Activated CD4-positive, alpha-beta T cell treated with anti-CD3 and anti-CD28 coated beads, Interleukin-10, Interleukin-2, amounts not matched to agents 100 ng/mL and 50 ng/mL, durations not matched to agents 16 hours and 8 hours (primary cell): ENCODE data around the gene SUSD4.
A peak's percentile ranks its signal among the peaks of the same experiment; 100 is the strongest.

Experiments
- DNase-seq: peaks from one replicate; pipeline ENCODE4 v3.0.0-alpha.2; 2020

SUSD4 gene

DNA sequence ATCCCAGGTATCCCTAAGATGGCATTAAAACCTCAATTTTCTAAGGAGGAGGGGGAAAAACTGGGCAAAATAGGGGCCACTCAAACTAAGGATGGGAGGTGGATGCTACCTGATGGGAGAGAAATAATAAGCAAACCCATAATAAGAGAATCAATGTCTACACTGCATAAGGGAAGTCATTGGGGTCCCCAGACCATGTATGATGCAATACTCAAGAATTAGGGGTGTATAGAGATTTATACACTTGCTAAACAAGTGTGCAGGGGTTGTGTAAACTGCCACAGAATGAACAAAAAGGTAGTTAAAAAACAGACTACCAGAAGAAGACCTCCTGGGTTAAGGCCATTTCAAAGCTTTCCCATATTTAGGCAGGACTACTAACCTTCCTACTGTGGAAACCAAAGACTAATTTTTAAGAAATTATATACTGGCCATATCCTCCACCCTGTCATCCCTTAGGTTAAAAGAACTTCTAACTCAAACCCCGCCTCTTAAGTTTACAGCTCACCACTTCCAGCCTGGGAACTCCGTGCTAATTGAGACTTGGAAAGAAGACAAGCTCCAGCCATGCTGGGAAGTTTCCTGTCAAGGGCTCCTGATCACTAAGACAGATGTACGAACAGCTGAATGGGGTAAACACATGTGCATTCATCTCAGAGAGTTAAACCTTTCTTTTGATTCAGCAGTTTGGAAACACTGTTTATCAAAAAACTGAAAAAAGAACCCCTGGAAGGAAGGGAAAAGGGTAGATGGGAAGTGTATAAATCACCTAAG lies 156.5 kb downstream of the SUSD4 start:
- DNase-seq, result no peak

DNA sequence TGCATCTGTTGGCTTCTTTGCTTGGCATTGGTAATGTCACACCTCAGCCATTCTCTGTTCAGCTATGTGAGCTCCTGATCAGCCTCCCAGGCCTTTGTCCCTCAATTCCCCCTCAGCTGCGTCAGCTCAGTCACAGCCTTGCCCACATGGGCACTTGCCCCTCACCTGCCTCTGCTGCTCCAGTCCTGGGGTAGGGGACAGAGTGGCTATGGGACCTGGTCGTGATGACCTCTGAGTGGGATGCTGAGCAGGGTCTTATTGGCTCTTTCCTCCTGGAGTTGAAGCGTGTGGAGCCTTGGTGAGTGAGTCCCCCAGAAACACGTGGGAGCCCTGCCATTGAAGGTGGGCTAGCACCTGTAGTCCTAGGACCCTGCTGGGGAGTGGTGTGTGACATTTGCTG lies 159.6 kb downstream of the SUSD4 start:
- no peak for DNase-seq

- no peak for DNase-seq
Measured at GRCh38 chr1:223203694-223204093, 160.3 kb downstream of the SUSD4 start.

GRCh38 chr1:223203034-223203408 lies 161.0 kb downstream of the SUSD4 start:
- no peak for DNase-seq

- DNase-seq, result no peak
Measured at GRCh38 chr1:223202376-223203033, 161.5 kb downstream of the SUSD4 start.

- DNase-seq, result no peak
Measured at GRCh38 chr1:223201967-223202366, 162.0 kb downstream of the SUSD4 start.

DNA sequence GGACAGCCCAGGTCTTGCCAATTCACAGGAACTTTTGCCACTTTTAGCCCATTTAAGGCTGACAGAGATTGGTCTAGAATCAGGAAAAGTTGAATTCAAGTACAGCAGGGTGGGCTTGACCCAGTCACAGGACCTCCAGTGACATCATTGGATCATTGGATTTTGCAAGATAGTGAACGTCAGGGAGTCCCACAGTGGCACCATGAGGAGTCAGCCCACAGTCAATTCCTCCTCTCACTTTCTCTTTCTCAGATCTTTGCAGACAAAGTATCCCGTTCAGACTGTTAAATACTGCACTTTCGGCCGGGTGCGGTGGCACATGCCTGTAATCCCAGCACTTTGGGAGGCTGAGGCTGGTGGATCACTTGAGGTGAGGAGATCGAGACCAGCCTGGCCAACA lies 163.1 kb downstream of the SUSD4 start:
- DNase-seq, result no peak

DNA sequence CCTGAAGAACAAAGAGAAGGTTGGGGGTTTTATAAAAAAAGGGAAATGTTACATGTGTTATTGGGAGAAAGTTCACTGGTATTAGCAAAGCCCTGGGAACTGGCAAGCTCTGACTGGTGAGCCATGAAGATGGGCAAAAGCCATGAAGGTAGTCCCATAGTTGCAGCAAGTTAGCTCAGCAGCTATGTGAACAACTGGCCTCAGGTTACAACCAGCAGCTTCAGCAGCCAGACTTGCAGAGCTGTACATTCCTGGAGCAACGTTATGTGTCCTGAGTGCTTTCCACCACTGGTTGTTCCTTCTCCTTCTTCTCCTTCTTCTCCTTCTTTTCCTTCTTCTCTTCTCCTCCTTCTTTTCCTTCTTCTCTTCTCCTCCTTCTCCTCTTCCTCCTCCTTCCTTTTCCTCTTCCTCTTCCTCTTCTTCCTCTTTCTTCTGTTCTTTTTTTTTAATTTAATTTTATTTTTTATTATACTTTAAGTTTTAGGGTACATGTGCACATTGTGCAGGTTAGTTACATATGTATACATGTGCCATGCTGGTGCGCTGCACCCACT lies 164.8 kb downstream of the SUSD4 start:
- DNase-seq, result no peak

GRCh38 chr1:223198628-223198965 lies 165.4 kb downstream of the SUSD4 start:
- DNase-seq, result no peak

GRCh38 chr1:223197923-223198627 lies 165.9 kb downstream of the SUSD4 start:
- no peak for DNase-seq

GRCh38 chr1:223189903-223190724 lies 173.9 kb downstream of the SUSD4 start:
- DNase-seq, result peak; percentile 88

GRCh38 chr1:223189525-223189902 lies 174.5 kb downstream of the SUSD4 start:
- DNase-seq, result no peak

GRCh38 chr1:223188618-223189356 lies 175.2 kb downstream of the SUSD4 start:
- no peak for DNase-seq

DNA sequence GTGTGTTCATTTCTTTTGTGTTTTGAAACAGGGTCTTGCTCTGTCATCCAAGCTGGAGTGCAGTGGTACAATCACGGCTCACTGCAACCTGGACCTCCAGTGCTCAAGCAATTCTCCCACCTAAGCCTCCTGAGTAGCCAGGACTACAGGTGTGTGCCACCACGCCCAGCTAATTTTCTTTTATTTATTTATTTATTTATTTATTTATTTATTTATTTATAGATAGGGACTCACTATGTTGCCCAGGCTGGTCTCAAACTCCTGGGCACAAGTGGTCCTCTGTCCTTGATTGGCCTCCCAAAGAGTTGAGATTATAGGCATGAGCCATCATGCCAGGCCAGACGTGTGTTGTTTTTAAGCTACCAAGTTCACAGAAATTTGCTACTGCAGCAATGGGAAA lies 177.2 kb downstream of the SUSD4 start:
- DNase-seq, result no peak

DNA sequence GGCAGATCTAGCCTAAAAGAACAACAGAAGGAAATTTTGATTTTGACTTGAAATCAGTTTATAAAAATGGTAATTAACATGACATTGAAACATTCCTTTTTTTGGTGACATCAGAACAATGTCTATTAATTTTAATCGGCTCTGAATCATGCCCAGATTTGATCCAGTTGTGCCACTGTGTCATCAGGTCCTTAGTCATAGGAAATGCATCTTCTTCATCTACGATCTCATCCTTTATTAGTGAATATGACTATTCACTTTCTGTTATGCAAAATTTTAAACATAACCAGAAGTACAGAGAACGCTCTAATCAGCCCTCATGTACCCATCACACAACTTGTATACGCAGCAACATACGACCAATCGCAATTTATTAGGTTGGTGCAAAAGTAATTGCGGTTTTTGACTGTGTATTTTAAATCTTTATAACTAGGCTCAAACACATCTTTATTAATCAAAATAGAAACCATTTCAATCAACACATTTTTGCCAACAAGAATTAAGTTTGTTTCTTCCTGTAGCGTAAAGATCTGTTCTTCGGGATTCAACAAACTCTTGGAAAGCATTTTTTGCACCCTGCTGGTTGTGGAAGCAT lies 180.6 kb downstream of the SUSD4 start:
- no peak for DNase-seq

DNA sequence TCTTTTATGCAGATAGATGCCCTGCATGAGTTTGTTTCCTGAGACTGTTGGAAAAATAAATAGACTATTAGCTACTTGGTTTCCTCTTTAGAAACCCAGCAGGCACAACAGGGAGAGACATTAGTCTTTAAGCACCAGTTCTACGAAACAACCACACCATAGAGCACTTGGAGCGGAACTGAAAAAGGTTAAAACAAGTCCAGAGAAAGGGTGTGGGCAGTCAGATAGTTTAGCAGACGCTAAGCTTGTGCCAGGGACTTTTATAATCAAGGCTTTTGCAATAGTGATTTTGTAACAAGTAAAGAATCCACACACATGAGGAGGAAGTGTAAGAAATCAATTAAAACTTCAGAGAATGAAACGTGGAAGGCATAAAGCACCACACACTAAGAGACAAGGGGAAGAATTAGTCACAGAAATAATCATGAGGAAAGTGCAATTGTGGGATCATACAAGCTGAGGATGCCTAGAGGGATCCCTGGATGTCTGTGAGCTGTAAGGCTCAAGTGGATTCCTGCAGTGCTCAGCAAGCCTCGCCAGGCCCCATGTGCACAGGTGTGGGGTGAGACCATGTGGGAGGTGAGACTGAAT lies 183.2 kb downstream of the SUSD4 start:
- no peak for DNase-seq

DNA sequence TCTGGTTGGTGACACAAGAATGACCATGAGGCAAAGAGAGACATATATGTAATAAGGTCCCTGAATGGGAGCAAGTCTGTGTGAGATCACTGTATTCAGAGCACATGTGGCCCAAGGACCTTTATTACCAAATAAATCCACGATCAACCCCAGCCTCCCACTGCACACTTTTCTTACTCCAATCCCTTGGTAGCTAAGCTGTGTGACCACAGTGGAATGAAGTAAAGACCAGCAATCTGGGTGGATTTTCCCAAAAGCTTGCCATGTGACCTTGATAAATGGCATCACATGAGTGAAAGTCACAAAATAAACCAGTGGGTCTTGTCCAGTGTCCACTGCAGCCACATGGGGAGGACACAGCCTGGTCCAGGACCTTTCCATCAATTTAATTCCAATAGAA lies 184.2 kb downstream of the SUSD4 start:
- DNase-seq, result no peak

- no peak for DNase-seq
Measured at GRCh38 chr1:223179280-223179679, 184.7 kb downstream of the SUSD4 start.

DNA sequence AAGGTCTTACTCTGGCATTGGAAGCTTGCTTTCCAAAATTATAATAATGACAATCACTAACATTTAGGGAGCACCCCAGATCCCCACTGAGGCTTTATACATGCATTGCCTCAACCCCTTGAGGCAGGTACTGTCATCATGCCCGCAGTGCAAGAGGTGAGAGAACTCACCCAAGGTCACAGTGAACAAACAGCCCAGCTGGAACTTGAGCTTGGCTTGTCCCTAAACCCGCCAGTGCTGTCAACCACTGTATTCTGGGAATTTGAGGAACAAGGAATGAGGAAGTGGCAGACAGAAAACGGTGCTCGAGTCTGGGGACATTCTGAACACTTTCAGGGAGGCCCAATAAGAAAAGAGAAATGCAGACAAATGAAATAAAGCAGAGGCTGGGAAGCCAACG lies 186.3 kb downstream of the SUSD4 start:
- DNase-seq, result no peak

DNA sequence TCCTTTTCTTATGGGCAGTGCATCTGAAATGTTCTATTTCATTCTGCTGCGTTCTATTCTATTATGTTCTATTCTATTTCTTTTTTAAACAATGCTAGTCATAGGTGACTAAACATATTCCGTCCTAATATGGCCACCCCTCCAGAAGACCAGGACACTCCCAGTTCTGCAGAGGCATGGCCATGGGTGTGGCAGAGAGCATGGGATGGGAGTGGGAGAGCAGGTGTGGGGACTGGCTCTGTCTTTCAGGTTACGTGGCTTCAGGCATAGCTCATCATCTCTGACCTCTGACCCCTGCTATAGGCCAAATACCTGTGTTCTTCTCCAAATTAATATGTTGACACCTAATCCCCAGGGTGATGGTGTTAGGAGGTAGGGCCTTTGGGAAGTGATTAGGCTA lies 187.5 kb downstream of the SUSD4 start:
- no peak for DNase-seq

- no peak for DNase-seq
Measured at GRCh38 chr1:223175633-223176032, 188.3 kb downstream of the SUSD4 start.

DNA sequence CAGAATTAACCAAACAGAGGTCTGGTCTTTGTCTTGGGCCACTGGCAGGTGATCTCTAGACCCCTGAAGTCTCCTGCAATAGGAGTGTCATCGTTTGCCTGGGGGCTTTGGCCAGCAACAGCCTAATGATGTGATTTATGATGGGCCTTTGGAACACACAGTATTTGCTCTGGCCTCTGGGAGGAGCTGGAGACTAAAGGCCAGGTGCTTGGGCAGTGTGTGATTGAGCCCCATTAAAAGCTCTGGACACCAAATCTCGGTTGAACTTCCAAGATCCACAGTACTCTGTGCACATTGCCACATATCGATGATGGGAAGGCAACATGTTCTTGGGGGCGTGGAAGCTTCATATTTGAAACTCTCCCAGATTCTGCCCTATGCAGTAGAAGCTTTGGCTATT lies 188.9 kb downstream of the SUSD4 start:
- DNase-seq, result no peak
